H9 (cell line): ENCODE data around the gene LRRC51. TPM values are rescaled to one million over a fixed set of nuclear protein-coding genes. Genes with fewer than 3 reads are reported as not detected.
"Not testable (repeated sequence)": the region's sequence is repeated elsewhere in the genome, so short reads cannot be mapped to it uniquely, and the experiment has no call there.

ENCODE experiments used
- DNase-seq: peaks from one replicate; pipeline ENCODE4 v3.0.0-alpha.2; 2017
- H2AFZ ChIP-seq: one replicate; pipeline ENCODE4 v1.6.1; 2013; ENCODE audit warnings: mild to moderate bottlenecking, low read length, control low read depth, moderate library complexity
- H2AK5ac ChIP-seq: 2 replicates; pipeline ENCODE4 v1.6.1; 2013; ENCODE audit warnings: low read length, control low read depth, mixed read lengths; ENCODE audit not compliant: insufficient read length
- H2BK120ac ChIP-seq: one replicate; pipeline ENCODE4 v1.6.1; 2013; ENCODE audit warnings: low read depth, mild to moderate bottlenecking, low read length, control low read depth, inconsistent platforms; ENCODE audit not compliant: poor library complexity, severe bottlenecking
- H2BK12ac ChIP-seq: 2 replicates; pipeline ENCODE4 v1.6.1; 2013; ENCODE audit warnings: low read length, control low read depth, mixed read lengths, low read depth; ENCODE audit not compliant: insufficient read length
- H2BK15ac ChIP-seq: 2 replicates; pipeline ENCODE4 v1.6.1; 2013; ENCODE audit warnings: low read depth, low read length, control low read depth
- H2BK20ac ChIP-seq: one replicate; pipeline ENCODE4 v1.6.1; 2013; ENCODE audit warnings: low read depth, mild to moderate bottlenecking, low read length, control low read depth, inconsistent platforms; ENCODE audit not compliant: poor library complexity, severe bottlenecking
- H2BK5ac ChIP-seq: 2 replicates; pipeline ENCODE4 v1.6.1; 2013; ENCODE audit warnings: low read length, control low read depth, mixed read lengths; ENCODE audit not compliant: insufficient read length
- H3K14ac ChIP-seq: 2 replicates; pipeline ENCODE4 v1.6.1; 2013; ENCODE audit warnings: low read length, control low read depth; ENCODE audit not compliant: insufficient read depth
- H3K18ac ChIP-seq: 2 replicates; pipeline ENCODE4 v1.6.1; 2013; ENCODE audit warnings: low read depth, mild to moderate bottlenecking, mixed read lengths, low read length, control low read depth; ENCODE audit not compliant: insufficient read length
- H3K23ac ChIP-seq: 2 replicates; pipeline ENCODE4 v1.6.1; 2013; ENCODE audit warnings: low read length, control low read depth, mixed read lengths, low read depth; ENCODE audit not compliant: insufficient read length
- H3K23me2 ChIP-seq: 2 replicates; pipeline ENCODE4 v1.6.1; 2013; ENCODE audit warnings: low read depth, mild to moderate bottlenecking, mixed read lengths, low read length, control low read depth; ENCODE audit not compliant: insufficient read length, poor library complexity, severe bottlenecking
- H3K27ac ChIP-seq: 2 replicates; pipeline ENCODE4 v1.5.1; 2013; ENCODE audit warnings: low read length, control low read depth, mixed read lengths, low read depth; ENCODE audit not compliant: insufficient read length
- H3K27me3 ChIP-seq: 2 replicates; pipeline ENCODE4 v1.6.1; 2013; ENCODE audit warnings: low read length, control low read depth, inconsistent platforms; ENCODE audit not compliant: insufficient read depth
- H3K4ac ChIP-seq: 2 replicates; pipeline ENCODE4 v1.6.1; 2013; ENCODE audit warnings: low read depth, mild to moderate bottlenecking, control low read depth, inconsistent platforms, low read length, moderate library complexity
- H3K4me1 ChIP-seq: 2 replicates; pipeline ENCODE4 v1.6.1; 2013; ENCODE audit warnings: low read length, control low read depth, inconsistent platforms; ENCODE audit not compliant: insufficient read depth
- H3K4me2 ChIP-seq: 2 replicates; pipeline ENCODE4 v1.6.1; 2013; ENCODE audit warnings: low read length, control low read depth, mixed read lengths; ENCODE audit not compliant: insufficient read length, insufficient read depth
- H3K56ac ChIP-seq: 2 replicates; pipeline ENCODE4 v1.6.1; 2013; ENCODE audit warnings: low read depth, mild to moderate bottlenecking, mixed read lengths, low read length, control low read depth; ENCODE audit not compliant: insufficient read length
- H3K79me1 ChIP-seq: 2 replicates; pipeline ENCODE4 v1.6.1; 2013; ENCODE audit warnings: low read depth, mild to moderate bottlenecking, moderate library complexity, low read length, control low read depth, inconsistent platforms; ENCODE audit not compliant: insufficient read depth, poor library complexity, severe bottlenecking
- H3K79me2 ChIP-seq: 2 replicates; pipeline ENCODE4 v1.6.1; 2013; ENCODE audit warnings: low read length, control low read depth, inconsistent platforms; ENCODE audit not compliant: insufficient read depth
- H3K9ac ChIP-seq: 2 replicates; pipeline ENCODE4 v1.6.1; 2013; ENCODE audit warnings: low read length, control low read depth, mixed read lengths; ENCODE audit not compliant: insufficient read length; ENCODE audit errors: extremely low read depth
- H3K9me3 ChIP-seq: one replicate; pipeline ENCODE4 v1.6.1; 2013; ENCODE audit warnings: low read depth, low read length, inconsistent platforms; ENCODE audit not compliant: control insufficient read depth
- H3T11ph ChIP-seq: one replicate; pipeline ENCODE4 v1.6.1; 2013; ENCODE audit warnings: mild to moderate bottlenecking, low read length, control low read depth, inconsistent platforms
- H4K20me1 ChIP-seq: one replicate; pipeline ENCODE4 v1.6.1; 2013; ENCODE audit not compliant: control insufficient read depth, insufficient read length, insufficient read depth
- H4K5ac ChIP-seq: 2 replicates; pipeline ENCODE4 v1.6.1; 2013; ENCODE audit warnings: low read depth, mild to moderate bottlenecking, mixed read lengths, low read length, control low read depth; ENCODE audit not compliant: insufficient read length
- H4K8ac ChIP-seq: replicated peaks from 2 replicates; pipeline ENCODE4 v1.6.1; 2013; ENCODE audit warnings: low read length, control low read depth, mixed read lengths, low read depth; ENCODE audit not compliant: insufficient read length
- H4K91ac ChIP-seq: 2 replicates; pipeline ENCODE4 v1.6.1; 2013; ENCODE audit warnings: low read depth, mild to moderate bottlenecking, moderate library complexity, mixed read lengths, low read length, control low read depth; ENCODE audit not compliant: insufficient read length
- H3K27ac Mint-ChIP-seq, 3 experiments: 2 replicates in 2 of 3; 3 replicates in 1 of 3; pipeline ENCODE4 v1.8.0; 2020 to 2021; ENCODE audit warnings: mixed read lengths in 3 of 3, mild to moderate bottlenecking in 1 of 3, moderate library complexity in 1 of 3
- H3K27me3 Mint-ChIP-seq: 2 replicates; pipeline ENCODE4 v1.8.0; 2021; ENCODE audit warnings: low read depth, mild to moderate bottlenecking, moderate library complexity, mixed read lengths
- H3K36me3 Mint-ChIP-seq, 3 experiments: 2 replicates in 2 of 3; 3 replicates in 1 of 3; pipeline ENCODE4 v1.8.0; 2020 to 2021; ENCODE audit warnings: low read depth in 3 of 3, mixed read lengths in 3 of 3; ENCODE audit not compliant: insufficient read depth in 1 of 3
- H3K4me1 Mint-ChIP-seq, 2 experiments: 2 replicates each; pipeline ENCODE4 v1.8.0; 2020; ENCODE audit warnings: mixed read lengths in 2 of 2
- H3K4me3 Mint-ChIP-seq, 2 experiments: 2 replicates in 1 of 2; 3 replicates in 1 of 2; pipeline ENCODE4 v1.8.0; 2020 to 2021; ENCODE audit warnings: mild to moderate bottlenecking in 2 of 2, mixed read lengths in 2 of 2, moderate library complexity in 1 of 2
- H3K9me3 Mint-ChIP-seq, 2 experiments: 2 replicates in 1 of 2; 3 replicates in 1 of 2; pipeline ENCODE4 v1.8.0; 2020; ENCODE audit warnings: mild to moderate bottlenecking in 2 of 2, mixed read lengths in 2 of 2, moderate library complexity in 1 of 2
- WGBS: extraction: QIAGEN DNeasy Blood & Tissue Kit; methylation state at CpG from one replicate; pipeline ENCODE4 v1.1.7; 2013; ENCODE audit warnings: missing lambda C conversion rate, low lambda C conversion rate, mixed read lengths; ENCODE audit not compliant: insufficient read length; ENCODE audit errors: extremely low coverage; 5-methylcytosine and 5-hydroxymethylcytosine counted together
- total RNA-seq: library from RNA; stranded (reverse); gene quantifications from 2 replicates; pipeline ENCODE4 v1.2.1, GENCODE V29; 2021

LRRC51 gene
- total RNA-seq, 1 experiment from 2014 or later: 3.1 TPM

GRCh38 chr11:72142543-72142942 is 61.9 kb downstream of the LRRC51 start:
- H4K91ac ChIP-seq, H3K27ac Mint-ChIP-seq: not testable (repeated sequence)
- no CpG with 5 or more reads among the region's 1 CpG for WGBS

More at GRCh38 chr11:72142543-72142942, 61.9 kb downstream of the LRRC51 start:
- H3K4ac ChIP-seq, H3K9ac ChIP-seq, H2BK15ac ChIP-seq, H4K8ac ChIP-seq, H4K5ac ChIP-seq, H3K9me3 ChIP-seq, H2AFZ ChIP-seq, DNase-seq, H3K4me1 Mint-ChIP-seq, H3K56ac ChIP-seq, H3K4me3 Mint-ChIP-seq, H3K79me2 ChIP-seq, H3K27me3 ChIP-seq, H3K27ac ChIP-seq, H3K79me1 ChIP-seq, H3K23me2 ChIP-seq, H3K36me3 Mint-ChIP-seq, H4K20me1 ChIP-seq, H2BK120ac ChIP-seq, H3K9me3 Mint-ChIP-seq, H2BK5ac ChIP-seq, H3K18ac ChIP-seq, H3K23ac ChIP-seq, H3T11ph ChIP-seq, H3K14ac ChIP-seq, H3K4me2 ChIP-seq, H2AK5ac ChIP-seq, H3K4me1 ChIP-seq, H2BK20ac ChIP-seq, H2BK12ac ChIP-seq: not testable (repeated sequence)
- peaks cover 11% of the 10 kb centered on the region for H3K27me3 Mint-ChIP-seq
